HG03521 (cell line): Measurements from ENCODE around the gene CAPN9.
"Not testable (repeated sequence)": the region's sequence is repeated elsewhere in the genome, so short reads cannot be mapped to it uniquely, and the experiment has no call there.

Source experiments
- ATAC-seq: cut with Tn5 transposase; IDR thresholded peaks from one replicate; pipeline ENCODE4 v1.9.1; 2021; ENCODE audit warnings: mild to moderate bottlenecking, moderate library complexity; ENCODE audit not compliant: unreplicated experiment

Gene CAPN9

DNA sequence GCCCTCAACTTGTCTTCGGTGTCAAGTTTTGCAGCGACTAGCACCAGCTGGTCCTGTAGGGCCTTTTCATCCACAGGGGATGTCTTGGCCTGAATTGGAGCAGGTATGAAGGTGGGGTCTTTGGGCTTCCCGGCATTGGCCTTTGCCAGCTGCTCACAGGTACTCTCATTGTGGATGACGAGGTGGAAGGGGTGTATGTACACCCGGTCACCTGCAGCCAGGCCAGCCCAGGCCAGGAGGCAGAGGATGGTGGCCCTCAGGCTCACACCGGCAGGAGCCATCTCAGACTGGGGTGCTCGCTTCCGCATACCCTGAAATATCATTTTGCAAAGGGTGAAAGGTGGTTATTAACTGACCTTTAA, 36.7 kb upstream of the CAPN9 start:
- no peak for ATAC-seq

DNA sequence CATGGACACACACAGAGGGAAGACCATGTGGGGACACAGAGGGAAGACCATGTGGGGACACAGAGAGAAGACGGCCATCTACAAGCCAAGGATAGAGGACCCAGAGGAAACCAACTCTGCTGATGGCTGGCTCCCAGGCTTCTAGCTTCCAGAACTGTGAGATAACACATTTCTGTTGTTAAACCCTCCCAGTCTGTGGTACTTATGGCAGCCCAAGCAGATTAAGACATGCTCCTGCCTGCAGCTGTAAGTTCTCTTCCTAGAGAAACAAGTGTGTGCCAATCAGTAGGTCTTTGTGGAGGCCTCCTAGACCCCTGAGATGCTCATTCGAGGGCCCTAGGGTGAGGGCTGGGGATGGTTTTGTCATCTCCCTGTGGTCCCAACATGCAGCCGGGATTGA, 35.9 kb upstream of the CAPN9 start:
- no peak for ATAC-seq

DNA sequence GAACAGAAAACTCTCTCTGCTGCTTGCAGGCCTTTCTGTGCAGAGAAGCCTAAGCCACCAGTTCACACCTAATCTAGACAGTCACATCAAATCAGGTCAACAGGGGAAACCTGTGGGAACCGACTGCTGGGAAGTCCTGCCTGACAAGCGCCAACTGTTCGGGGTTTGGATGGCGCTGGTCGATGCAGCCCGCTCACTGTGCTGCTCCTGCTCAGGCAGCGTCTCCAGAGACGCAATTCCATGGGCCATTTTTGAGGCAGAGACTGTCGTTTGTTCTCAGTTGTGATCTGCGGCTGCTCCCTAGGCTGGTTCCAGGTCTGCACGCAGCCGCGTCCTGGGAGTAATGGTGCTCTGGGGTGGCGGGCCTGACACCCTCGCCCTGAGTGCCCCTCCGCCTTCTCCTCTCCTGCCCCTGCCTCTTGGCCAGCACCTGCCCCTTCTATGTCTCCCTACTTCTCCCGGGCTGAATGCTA, 34.7 kb upstream of the CAPN9 start:
- no peak for ATAC-seq

DNA sequence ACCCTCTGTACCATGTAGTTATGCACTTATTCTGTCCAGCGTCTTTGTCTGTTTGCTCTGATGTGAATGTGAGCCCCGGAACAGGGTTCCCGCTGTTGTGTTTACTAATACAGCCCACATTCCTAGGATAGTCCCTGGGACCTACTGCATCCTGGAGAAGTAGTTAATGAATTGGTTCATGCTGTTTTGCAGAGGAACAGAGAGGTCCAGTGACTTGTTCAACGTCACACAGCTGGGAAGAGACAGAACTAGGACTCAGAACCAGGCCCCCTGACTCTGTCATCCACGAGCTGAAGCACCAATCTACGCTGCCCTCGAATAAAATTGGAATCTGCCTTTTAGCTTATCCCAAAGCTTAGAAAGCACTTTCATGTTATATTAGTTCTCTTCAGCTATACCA, 34.0 kb upstream of the CAPN9 start:
- no peak for ATAC-seq

DNA sequence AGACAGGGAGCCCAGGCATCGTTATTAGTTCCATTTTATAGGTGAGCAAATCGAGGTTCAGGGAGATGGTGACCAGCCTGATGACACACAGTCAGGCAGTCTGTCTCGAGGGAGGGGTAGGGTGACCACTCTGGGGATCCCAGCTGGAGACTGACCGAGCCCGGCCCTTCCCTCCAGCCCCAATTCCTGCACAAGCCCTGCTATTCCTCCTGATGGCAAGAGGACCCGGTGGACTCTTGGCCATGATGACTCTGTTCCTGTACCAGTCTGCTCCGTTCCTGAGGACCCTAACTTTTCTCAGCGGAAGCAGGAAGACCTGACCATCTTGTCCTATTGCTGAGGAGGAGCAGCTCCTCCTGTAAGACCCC, 33.7 kb upstream of the CAPN9 start:
- ATAC-seq, result no peak

DNA sequence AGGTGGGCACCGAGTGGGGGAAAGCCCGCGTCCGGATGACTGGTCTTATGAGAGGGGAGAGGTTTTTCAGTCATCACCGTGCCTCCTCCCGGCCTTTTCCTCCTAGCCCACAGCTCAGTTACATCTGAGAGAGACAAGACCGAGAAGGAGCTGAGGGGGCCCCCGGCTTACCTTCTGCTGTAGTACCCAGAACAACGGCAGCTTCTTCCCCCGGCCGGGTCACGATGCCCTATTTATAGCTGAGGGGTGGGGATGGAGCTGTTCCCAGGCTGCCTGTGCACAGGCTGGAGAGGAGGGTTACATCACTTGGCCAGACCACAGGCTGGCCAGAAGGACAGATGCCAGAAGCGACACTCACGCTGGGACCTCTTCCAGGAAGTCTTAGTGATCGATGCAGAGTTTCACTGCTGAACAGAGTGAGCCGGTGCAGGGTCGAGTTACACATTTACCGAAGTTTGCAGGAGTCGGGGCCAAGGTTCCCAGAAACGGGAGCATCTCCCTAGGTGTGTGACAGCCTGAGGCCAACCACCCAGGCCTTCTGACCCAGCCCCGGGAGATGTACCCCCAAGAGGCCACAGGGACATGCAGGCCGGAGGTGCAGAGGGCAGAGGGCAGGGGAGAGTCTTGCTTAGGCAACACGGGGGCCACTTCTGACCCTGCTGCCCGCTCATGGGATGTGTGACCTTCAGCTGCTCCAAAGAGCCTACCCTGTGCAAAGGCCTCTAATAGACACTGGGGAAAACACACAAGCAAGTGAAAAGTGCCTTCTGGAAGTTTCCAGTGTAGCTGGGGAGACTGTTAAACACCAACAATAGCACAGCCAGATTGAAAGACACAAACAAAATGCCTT, 33.0 kb upstream of the CAPN9 start, which contains the start of gene AGT:
AGT (minus strand) TSS at position 208 of the 850 bp plus-strand sequence. CDS start 3,299 bp downstream, outside the sequence.
- no peak for ATAC-seq

DNA sequence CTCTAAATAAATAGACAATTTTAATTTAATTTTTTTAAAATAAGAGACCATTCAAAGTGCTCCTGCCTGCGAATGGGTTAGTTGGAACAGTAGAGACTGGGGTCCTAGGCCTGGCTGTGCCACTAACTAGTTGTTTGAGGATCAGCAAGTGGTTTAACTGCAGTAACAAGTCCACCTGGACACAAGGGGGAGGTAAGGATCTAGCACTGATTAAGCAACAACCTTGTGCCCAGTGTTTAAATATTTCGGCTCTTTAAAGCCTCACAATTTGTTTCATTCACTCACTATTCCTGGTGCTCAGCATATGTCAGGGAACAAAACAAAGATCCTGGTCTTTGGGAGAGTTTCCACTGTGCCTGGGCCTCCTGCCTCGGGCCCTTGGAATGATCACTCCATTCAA, 31.7 kb upstream of the CAPN9 start:
- no peak for ATAC-seq

DNA sequence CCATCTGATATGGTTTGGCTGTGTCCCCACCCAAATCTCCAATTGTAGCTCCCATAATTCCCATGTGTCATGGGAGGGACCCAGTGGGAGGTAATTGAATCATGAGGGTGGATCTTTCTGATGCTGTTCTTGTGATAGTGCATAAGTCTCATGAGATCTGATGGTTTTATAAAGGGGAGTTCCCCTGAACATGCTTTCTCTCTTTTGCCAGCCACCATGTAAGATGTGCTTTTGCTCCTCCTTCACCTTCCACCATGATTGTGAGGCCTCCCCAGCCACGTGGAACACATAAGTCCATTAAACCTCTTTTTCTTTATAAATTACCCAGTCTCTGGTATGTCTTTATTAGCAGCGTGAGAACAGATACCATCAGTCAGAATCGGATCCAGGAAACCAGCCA, 30.7 kb upstream of the CAPN9 start:
- not testable (repeated sequence) for ATAC-seq

DNA sequence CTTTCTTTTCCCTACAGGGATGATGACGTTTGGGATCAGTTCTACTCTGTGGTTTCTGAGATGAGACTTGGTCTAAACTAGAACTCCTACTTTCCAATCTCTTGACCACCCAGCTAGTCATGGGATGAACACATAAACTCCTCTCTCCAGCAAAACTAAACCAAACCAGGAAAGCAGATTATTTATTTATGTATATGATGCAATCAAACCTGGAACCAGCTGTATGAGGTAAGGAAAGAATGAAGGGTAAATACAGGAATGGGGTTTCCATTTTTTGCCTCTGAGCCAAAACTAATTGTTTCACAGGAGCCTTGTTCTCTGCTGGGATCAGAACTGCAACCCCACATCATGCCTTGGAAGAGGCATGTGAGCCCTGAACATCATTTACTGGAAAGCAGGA, 29.9 kb upstream of the CAPN9 start:
- no peak for ATAC-seq

DNA sequence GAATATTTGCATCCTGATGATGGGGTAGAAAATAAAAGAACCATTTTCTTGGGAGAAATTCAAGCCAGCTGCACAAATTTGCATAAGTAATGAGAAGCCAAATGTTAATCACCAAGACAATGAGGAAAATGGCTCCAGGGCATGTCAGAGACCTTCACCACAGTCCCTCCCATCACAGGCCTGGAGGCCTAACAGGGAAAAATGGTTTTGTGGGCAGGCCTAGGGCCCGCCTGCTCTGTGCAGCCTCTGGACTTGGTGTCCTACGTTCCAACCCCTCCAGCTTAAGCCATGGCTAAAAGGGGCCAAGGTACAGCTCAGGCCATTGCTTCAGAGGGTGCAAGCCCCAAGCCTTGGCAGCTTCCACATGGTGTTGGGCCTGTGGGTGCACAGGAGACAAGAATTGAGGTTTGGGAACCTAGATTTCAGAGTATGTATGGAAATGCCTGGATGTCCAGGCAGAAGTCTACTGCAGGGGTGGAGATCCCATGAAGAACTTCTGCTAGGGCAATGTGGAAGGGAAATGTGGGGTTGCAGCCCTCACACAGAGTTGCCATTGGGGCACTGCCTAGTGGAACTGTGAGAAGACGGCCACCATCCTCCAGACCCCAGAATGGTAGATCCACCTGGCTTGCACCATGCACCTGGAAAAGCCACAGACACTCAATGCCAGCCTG, 25.2 kb upstream of the CAPN9 start:
- not testable (repeated sequence) for ATAC-seq

DNA sequence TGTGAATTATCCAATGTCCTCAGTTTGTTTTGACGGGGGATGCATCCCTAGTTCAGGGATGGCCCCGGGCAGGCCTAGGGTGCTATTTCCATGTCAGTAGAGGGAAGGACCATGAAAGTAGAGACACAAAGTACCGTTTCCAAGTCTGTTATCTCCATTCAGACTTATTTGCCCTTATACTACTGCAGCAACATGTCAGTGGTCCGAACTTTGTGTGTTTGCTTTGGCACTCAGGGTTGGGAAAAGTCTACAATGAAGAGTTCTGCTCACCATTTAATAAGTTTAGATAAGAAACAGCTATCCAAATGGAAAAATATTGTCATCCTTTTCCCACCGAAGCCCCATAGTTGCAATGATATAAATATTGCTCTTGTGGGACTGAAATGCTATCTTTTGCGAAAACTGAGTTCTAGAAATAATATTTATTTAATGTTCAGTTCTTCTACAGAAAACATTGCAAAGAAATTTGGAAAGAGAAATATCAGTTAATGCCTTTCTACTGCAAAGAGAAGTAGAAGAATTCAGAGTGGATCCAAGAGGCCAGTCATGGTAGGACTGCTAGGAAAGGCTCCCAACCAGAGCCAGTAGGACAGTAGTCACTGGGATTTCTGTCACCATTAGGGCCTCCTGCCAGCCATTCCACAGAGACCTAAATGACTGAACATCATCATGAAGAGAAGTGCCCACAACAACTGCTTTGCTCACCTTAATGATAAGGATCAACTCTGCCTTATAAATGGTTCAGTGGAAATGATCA, 21.8 kb upstream of the CAPN9 start:
- no peak for ATAC-seq

DNA sequence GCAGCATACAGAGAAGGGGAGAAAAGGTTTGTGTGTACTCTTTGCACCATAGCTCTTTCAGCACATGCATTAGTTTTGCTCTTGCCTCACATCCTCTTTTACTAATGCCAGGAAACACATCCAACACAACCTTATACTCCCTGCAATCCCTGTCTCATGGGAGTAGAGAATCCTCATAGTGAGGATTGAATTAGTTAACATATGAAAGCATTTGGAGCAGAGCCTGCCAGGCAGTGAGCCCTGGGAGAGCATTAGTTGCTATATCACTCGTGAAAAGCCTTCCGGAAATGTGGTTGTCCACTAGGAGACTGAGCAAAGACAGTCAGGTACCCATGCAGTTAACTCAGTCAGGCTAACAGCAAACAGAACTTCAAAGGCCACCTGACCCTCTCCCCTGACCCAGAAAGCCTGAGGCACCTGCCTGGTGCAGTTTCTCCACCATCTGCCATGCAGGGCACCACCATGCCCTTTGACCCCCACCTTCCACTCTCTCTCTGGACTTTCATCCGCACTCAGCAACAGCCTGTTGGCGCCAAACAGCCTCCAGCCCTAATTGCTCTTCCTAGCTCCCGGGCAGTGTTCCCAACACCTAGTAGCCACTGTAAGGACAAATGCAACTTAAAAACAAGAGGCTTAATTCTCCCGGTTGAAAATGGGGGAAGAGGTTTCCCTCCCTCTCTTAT, 18.3 kb upstream of the CAPN9 start:
- no peak for ATAC-seq

DNA sequence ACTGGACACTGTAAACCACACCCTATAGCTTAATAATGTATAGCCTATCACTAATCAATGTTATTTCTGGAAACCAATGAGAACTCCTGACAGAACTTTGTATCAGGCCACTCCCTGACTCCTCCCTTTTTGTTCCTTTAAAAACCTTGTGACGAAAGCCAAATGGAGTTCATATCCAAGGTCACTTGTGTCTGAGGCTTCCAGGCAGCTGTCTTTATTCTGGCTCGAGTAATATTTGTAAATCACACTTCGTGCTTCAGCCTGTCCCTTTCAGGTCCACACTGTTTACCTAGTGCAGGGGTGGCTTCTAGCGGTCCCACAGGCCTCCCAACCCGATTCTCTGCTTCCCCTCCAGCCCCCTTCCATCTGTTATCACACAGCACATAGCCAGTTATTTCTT, 16.2 kb upstream of the CAPN9 start:
- ATAC-seq, result no peak

DNA sequence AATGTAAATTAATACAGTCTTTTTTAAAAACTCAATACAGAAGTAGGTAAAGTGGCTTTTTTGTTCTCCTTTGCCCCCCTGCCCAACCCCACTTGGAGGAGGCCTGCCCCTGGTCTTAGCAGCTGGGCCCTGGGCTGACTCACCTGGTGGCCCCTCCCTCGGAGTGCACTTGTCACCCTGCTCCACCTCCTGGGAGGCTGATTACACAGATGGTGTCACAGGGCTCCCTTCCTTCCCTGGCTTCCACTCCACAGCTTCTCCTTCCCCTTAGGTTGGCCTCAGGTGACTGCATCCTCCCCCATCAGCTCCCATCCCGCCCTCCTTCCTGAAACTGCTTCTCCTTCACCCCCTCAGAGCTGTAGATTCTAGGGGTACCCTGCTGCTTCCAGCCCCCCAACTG, 11.7 kb upstream of the CAPN9 start:
- ATAC-seq, result no peak

DNA sequence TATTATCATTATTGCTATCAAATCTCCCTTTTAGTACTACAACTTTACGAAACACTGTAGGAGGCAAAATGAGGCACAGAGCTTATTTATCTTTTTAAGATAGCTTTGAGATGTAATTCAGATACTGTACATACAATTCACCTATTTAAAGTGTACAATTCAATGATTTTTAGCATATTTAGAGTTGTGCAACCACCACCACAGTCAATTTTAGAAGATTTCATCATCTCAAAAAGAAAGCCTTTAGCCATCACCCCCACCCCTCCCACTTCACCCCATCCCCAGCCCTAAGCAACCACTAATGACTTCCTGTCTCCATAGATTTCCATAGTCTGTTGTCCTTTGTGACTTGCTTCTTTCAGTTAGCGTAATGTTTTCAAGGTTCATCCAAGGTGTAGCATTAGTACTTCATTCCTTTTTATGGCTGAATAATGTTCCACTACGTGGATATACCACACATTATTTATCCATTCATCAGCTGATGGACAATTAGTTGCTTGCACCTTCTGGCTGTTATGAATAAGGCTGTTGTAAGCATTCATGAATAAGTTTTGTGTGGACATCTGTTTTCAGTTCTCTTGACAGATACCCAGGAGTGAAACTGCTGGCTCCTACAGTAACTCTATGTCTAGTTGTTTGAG, 9.4 kb upstream of the CAPN9 start:
- no peak for ATAC-seq

DNA sequence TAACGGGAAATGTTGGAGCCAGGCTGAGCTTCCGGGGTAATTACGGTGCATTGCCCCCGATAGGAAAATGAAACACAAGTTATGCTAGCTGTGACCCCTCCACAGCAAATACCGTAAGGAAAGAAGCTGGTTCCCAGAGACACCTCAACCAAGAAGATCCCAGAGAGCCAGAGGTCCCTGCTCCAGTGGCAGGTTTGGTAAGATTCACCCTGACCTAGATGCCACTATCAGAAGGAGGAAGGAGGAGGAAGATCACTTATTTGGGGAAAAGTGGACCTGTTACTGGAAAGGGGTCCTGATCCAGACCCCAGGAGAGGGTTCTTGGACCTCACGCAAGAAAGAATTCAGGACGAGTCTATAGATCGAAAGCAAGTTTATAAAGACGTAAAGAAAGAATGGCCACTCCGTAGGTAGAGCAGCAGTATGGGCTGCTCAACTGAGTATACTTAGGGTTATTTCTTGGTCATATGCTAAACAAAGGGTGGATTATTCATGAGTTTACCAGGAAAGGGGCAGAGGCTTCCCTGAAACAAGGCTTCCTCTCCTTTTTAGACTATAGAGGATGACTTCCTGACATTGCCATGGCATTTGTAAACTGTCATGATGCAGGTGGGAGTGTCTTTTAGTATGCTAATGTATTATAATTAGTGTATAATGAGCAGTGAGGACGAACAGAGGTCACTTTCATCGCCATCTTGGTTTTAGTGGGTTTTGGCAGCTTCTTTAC, 7.5 kb upstream of the CAPN9 start:
- ATAC-seq, result no peak

DNA sequence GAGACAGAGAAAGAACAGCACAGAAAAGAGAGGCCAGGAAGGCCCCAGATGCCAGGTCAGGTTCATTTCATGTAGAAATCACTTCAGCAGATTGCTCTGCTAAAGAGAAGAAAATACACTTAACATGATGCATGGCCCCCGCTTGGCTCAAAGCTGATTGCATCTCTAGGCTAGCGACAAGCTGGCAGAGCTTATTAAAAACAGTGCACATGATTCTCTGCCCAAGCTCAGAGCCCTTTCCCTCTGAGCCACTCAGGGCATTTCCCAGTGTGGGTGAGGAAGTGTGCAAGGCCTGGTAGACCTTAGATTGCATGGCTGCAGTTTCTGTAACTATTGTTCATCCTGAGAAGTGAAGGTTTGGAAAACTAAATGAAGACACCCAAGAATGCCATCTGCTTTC, 3.3 kb upstream of the CAPN9 start:
- no peak for ATAC-seq

DNA sequence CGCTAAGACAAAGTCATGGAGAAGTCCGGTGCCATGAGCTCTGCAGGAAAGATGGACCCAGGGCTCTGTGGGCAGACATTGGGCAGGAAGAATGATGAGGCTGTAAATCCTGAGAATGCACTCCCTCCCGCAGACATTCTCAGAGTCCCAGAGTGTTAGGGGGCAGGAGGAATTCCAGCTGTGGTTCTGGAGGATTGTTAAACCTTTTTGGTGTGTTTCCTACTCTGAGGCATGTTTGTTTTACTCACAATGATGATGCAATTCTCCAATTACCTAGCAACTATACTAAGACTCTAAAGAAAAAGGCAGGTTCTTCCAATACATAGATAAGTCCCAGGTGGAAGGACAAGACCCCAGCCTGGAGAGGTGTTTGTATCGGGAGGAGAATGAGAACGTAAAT, 2.8 kb upstream of the CAPN9 start:
- ATAC-seq, result no peak

DNA sequence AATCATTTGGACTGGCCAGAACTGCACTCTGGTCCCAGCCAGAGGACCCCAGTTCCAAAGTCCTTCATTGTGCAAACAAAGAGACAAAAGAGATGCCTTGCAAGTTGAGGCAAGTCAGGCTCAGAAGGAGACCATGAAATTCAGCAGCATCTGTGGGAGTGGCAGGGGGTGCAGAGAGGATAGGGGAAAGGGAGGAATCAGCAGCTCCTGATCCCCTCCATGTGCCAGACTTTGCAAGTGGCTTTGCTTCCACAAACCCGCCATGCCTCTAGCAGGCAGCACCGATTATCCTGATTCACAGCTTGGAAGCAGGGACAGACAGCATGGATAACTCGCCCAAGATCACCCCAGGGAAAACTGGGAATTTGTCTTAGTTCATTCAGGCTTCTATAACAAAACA, 2.1 kb upstream of the CAPN9 start:
- no peak for ATAC-seq

DNA sequence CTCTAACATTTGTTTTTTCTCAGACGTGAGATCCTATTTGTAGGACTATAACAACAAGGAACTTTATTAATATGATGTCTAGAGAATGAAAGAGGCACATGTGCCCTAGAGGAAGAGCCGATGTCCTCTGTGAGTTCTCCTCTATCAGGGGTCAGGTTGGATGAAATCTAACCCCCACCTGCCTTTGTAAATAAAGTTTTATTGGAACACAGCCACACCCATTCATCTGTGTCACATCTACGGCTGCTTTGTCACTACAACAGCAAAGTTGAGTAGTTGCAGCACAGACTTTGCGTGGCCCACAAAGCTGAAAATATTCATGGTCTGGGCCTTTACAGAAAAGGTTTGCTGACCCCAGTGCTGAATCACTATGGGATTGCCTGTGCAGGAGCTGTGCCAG, 571 bp upstream of the CAPN9 start:
- no peak for ATAC-seq
